NB4 (cell line): Measurements from ENCODE around the gene MAEL.

Experiments
- DNase-seq: peaks from one replicate; pipeline ENCODE4 v3.0.0; 2010; ENCODE audit warnings: low read depth
- H3K4me3 ChIP-seq: one replicate; pipeline ENCODE4 v1.5.1; 2011; ENCODE audit warnings: mild to moderate bottlenecking, low read depth, low read length, moderate library complexity
- CTCF ChIP-seq: IDR thresholded peaks from one replicate; pipeline ENCODE4 v1.5.1; 2012; ENCODE audit warnings: low read depth, low read length
- MYC ChIP-seq: IDR thresholded peaks from 2 replicates; pipeline ENCODE4 v1.6.1; 2011; ENCODE audit warnings: low read depth, low read length
- POLR2A ChIP-seq: IDR thresholded peaks from 2 replicates; pipeline ENCODE4 v1.6.1; 2011; ENCODE audit warnings: mild to moderate bottlenecking; ENCODE audit not compliant: insufficient read length; ENCODE audit errors: extremely low read depth
- TF ChIP-seq, protein P1 (sequence below): IDR thresholded peaks from 2 replicates; pipeline ENCODE4 v1.6.1; 2011; ENCODE audit warnings: low read depth, low read length

Gene MAEL

DNA sequence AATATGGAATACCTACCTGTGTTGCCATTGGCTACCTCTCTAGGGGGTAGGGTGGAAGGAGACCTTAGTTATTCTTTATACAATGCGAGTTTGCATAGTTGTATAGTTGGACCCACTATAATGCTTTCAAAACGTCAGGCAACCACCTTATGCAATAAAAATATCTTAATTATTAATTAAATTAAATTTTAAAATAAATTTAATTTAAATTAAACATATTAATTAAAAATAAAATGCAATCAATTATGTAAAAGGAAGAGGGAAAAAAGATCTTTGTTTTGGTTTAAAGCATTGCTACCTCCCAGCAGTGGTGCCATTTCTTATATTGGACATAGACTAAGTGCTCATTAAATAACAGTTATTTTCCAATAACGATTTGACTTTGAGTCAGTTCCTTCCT, 78.8 kb downstream of the MAEL start:
- H3K4me3 ChIP-seq = no peak overlapping the region
- DNase-seq = no peak
- TF ChIP-seq, protein P1, sequence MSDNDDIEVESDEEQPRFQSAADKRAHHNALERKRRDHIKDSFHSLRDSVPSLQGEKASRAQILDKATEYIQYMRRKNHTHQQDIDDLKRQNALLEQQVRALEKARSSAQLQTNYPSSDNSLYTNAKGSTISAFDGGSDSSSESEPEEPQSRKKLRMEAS = no peak
- TF ChIP-seq MYC (no peak), POLR2A (no peak), CTCF (no peak)

GRCh38 chr1:167068761-167069160, 79.7 kb downstream of the MAEL start:
- TF ChIP-seq MYC (no peak), POLR2A (no peak), CTCF (no peak)
- TF ChIP-seq, protein P1 = no peak
- no peak for DNase-seq
- H3K4me3 ChIP-seq = no peak overlapping the region

DNA sequence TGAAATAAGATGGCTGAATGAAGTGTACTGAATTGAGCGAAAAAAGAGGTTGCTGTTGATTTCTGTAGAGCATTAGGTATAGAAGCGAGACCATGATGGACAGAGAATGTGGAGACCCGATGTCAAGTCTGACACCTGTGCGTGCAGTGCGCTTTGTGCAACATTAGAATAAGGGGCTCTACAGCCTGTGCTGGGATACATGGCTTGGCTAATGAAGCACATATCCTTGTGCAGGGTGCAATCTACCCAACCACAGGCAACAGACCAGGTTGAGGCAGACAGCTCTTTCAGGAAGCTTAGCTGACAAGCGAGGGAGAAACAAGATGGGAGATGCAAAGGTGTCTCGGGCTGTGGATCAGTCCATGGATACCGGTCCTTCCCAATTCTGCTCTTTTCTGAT, 82.2 kb downstream of the MAEL start:
- H3K4me3 ChIP-seq = no peak overlapping the region
- DNase-seq = no peak
- no peak for TF ChIP-seq MYC
- no peak for TF ChIP-seq CTCF
- no peak for TF ChIP-seq POLR2A
- TF ChIP-seq, protein P1 = no peak
